Body of pancreas (tissue), 4 donors: ENCODE results near the gene GRM8. TPM values are rescaled to one million over a fixed set of nuclear protein-coding genes. Genes with fewer than 3 reads are reported as not detected.

Experiments used
- ATAC-seq: fragments of 150-250 bp; one replicate; pipeline ENCODE4 v1.9.1; 2016
- DNase-seq, 4 donors: peaks; one replicate each; pipeline ENCODE4 v3.0.0-alpha.2; 2019
- H3K27ac ChIP-seq, 4 donors: fragments of 200-600 bp; sonication (generic); 1 replicate in 3 of 4; 2 replicates in 1 of 4; pipeline versions ENCODE4 v1.5.1 to v1.6.1; 2016 to 2019; ENCODE audit warnings: mild to moderate bottlenecking in 1 of 4, mixed read lengths in 1 of 4, moderate library complexity in 1 of 4
- H3K27me3 ChIP-seq, 2 donors: fragments of 200-600 bp; sonication (generic); one replicate each; pipeline ENCODE4 v1.6.0; 2016; ENCODE audit warnings: mild to moderate bottlenecking in 1 of 2
- H3K36me3 ChIP-seq, 2 donors: fragments of 200-600 bp; sonication (generic); replicated peaks in 1 of 2; 2 replicates each; pipeline ENCODE4 v1.5.1; 2016; ENCODE audit warnings: low read depth in 2 of 2; ENCODE audit not compliant: insufficient read depth in 1 of 2
- H3K4me1 ChIP-seq: fragments of 200-600 bp; sonication (generic); one replicate; pipeline ENCODE4 v1.6.0; 2016
- H3K4me3 ChIP-seq, 2 donors: fragments of 200-600 bp; sonication (generic); 1 replicate in 1 of 2; 2 replicates in 1 of 2; pipeline ENCODE4 v1.5.1; 2016 to 2019
- H3K9me3 ChIP-seq, 3 donors: fragments of 200-600 bp; sonication (generic); 1 replicate in 2 of 3; 2 replicates in 1 of 3; pipeline ENCODE4 v1.5.1; 2016
- CTCF ChIP-seq, 7 experiments: fragments of 450-650 bp in 4 of 7; fragments of 200-600 bp in 3 of 7; sonication (generic) in 3 of 7; IDR thresholded peaks; one replicate each; pipeline ENCODE4 v1.5.1; 2016 to 2019; ENCODE audit warnings: antibody characterized with exemption in 7 of 7
- POLR2A ChIP-seq, 3 donors: fragments of 450-650 bp; IDR thresholded peaks; one replicate each; pipeline ENCODE4 v1.6.1; 2016; ENCODE audit warnings: antibody characterized with exemption in 3 of 3, mild to moderate bottlenecking in 2 of 3
- WGBS, 2 donors: methylation state at CpG; one replicate each; pipeline ENCODE4 v1.1.5; 2017; 5-methylcytosine and 5-hydroxymethylcytosine counted together
- intact Hi-C: fragments of 100-400 bp; cut with DNase I; formaldehyde crosslinking; loops from one replicate; pipeline ENCODE4 v1.15.1; 2023
- total RNA-seq, 2 donors: library from RNA; depleted of rRNA; stranded (reverse); fragments of >200 nt; gene quantifications; one replicate each; pipeline ENCODE4 v1.1.0, GENCODE V29; 2016

The GRM8 gene
- total RNA-seq, 2 donors from 2014 or later, result 2.3 TPM; not detected in 1

- Histone ChIP-seq H3K27ac (no peak overlapping the region), H3K4me1 (peaks cover 15% of the 10 kb centered on the region), H3K4me3 (no peak overlapping the region), H3K9me3 (no peaks in the 10 kb centered on the region), H3K36me3 (no peaks in the 10 kb centered on the region), H3K27me3 (no peaks in the 10 kb centered on the region)
- 69 to 91% methylated on average over 2 of the region's 2 CpGs for WGBS, 2 donors
- DNase-seq (no peak), ATAC-seq (no peak)
- TF ChIP-seq POLR2A (IDR thresholded peaks at IDR 0.05), result no peak
- no peak for TF ChIP-seq CTCF (IDR thresholded peaks at IDR 0.05)
- intact Hi-C loops, result no loop called here
These were observed 812.2 kb downstream of the GRM8 start for GRCh38 chr7:126440542-126440941.

- Histone ChIP-seq H3K27ac (peak overlapping the region in 2 of 4 donors; percentile 29 to 62), H3K4me1 (peaks cover 17% of the 10 kb centered on the region), H3K9me3 (no peaks in the 10 kb centered on the region), H3K36me3 (no peaks in the 10 kb centered on the region), H3K4me3 (no peak overlapping the region), H3K27me3 (no peaks in the 10 kb centered on the region)
- WGBS, 2 donors, result 12 to 16% methylated on average over 2 of the region's 2 CpGs
- no peak for TF ChIP-seq POLR2A (IDR thresholded peaks at IDR 0.05)
- no peak for DNase-seq
- ATAC-seq, result peak; percentile 69
- intact Hi-C loops, result no loop called here
These were observed 816.4 kb downstream of the GRM8 start for GRCh38 chr7:126436213-126436868.

GRCh38 chr7:126426652-126427051 lies 826.1 kb downstream of the GRM8 start:
- no peak for TF ChIP-seq POLR2A (IDR thresholded peaks at IDR 0.05)
- no peak for TF ChIP-seq CTCF (IDR thresholded peaks at IDR 0.05)
- Histone ChIP-seq H3K4me1 (no peaks in the 10 kb centered on the region), H3K27ac (no peak overlapping the region), H3K4me3 (no peak overlapping the region), H3K9me3 (no peaks in the 10 kb centered on the region), H3K36me3 (no peaks in the 10 kb centered on the region), H3K27me3 (no peaks in the 10 kb centered on the region)
- DNase-seq (no peak), ATAC-seq (no peak)
- 100% methylated on average over 1 of the region's 1 CpG for WGBS, 2 donors
- intact Hi-C loops, result no loop called here

- DNase-seq, result no peak
- ATAC-seq, result no peak
- no peaks in the 10 kb centered on the region for H3K9me3 ChIP-seq
- H3K36me3 ChIP-seq, result no peaks in the 10 kb centered on the region
- no peak overlapping the region for H3K4me3 ChIP-seq
- intact Hi-C loops, result no loop called here
- WGBS, 2 donors, result 76 to 92% methylated on average over 1 of the region's 1 CpG
- TF ChIP-seq POLR2A (IDR thresholded peaks at IDR 0.05) (no peak), CTCF (IDR thresholded peaks at IDR 0.05) (no peak)
- no peaks in the 10 kb centered on the region for H3K4me1 ChIP-seq
- no peak overlapping the region for H3K27ac ChIP-seq
- no peaks in the 10 kb centered on the region for H3K27me3 ChIP-seq
These were observed 827.8 kb downstream of the GRM8 start for GRCh38 chr7:126424985-126425384.

GRCh38 chr7:126419047-126419446 lies 833.7 kb downstream of the GRM8 start:
- Histone ChIP-seq H3K36me3 (no peaks in the 10 kb centered on the region), H3K27ac (no peak overlapping the region), H3K27me3 (no peaks in the 10 kb centered on the region), H3K9me3 (no peaks in the 10 kb centered on the region), H3K4me1 (no peaks in the 10 kb centered on the region), H3K4me3 (no peak overlapping the region)
- ATAC-seq (no peak), DNase-seq (no peak)
- intact Hi-C loops, result no loop called here
- TF ChIP-seq POLR2A (IDR thresholded peaks at IDR 0.05) (no peak), CTCF (IDR thresholded peaks at IDR 0.05) (no peak)
- WGBS, 2 donors, result 67 to 71% methylated on average over 4 of the region's 4 CpGs
